Measurements from ENCODE around the gene VRTN. TPM values are rescaled to one million over a fixed set of nuclear protein-coding genes. Genes with fewer than 3 reads are reported as not detected.

Gene VRTN
- total RNA-seq, 4 donors from 2014 or later, result 0.57 TPM; not detected in 3

GRCh38 chr14:74405663-74406062, 57.4 kb downstream of the VRTN start:
- TF ChIP-seq POLR2A (IDR thresholded peaks at IDR 0.05) (no peak), CTCF (IDR thresholded peaks at IDR 0.05) (no peak)
- H3K4me1 ChIP-seq, result peaks cover 0 to 27% (median 12%) of the 10 kb centered on the region in 4 donors
- DNase-seq, result no peak
- H3K27me3 ChIP-seq, result peaks cover 0 to 4% of the 10 kb centered on the region in 2 donors
- no peak overlapping the region for H3K4me3 ChIP-seq
- no peaks in the 10 kb centered on the region for H3K9me3 ChIP-seq
- H3K27ac ChIP-seq, result no peak overlapping the region
- H3K36me3 ChIP-seq, result no peaks in the 10 kb centered on the region

GRCh38 chr14:74407021-74407800, 58.9 kb downstream of the VRTN start:
- no peaks in the 10 kb centered on the region for H3K36me3 ChIP-seq
- H3K4me1 ChIP-seq, result peaks cover 0 to 13% (median 4%) of the 10 kb centered on the region in 4 donors
- H3K4me3 ChIP-seq, result no peak overlapping the region
- TF ChIP-seq POLR2A (IDR thresholded peaks at IDR 0.05), result no peak
- TF ChIP-seq CTCF (IDR thresholded peaks at IDR 0.05), result no peak
- no peaks in the 10 kb centered on the region for H3K27me3 ChIP-seq
- no peak for DNase-seq
- no peak overlapping the region for H3K27ac ChIP-seq
- no peaks in the 10 kb centered on the region for H3K9me3 ChIP-seq

- no peaks in the 10 kb centered on the region for H3K27me3 ChIP-seq
- H3K36me3 ChIP-seq, result no peaks in the 10 kb centered on the region
- H3K4me3 ChIP-seq, result no peak overlapping the region
- peaks cover 0 to 7% (median under 1%) of the 10 kb centered on the region in 4 donors for H3K4me1 ChIP-seq
- no peaks in the 10 kb centered on the region for H3K9me3 ChIP-seq
- TF ChIP-seq CTCF (IDR thresholded peaks at IDR 0.05) (no peak), POLR2A (IDR thresholded peaks at IDR 0.05) (no peak)
- DNase-seq, result no peak
- H3K27ac ChIP-seq, result no peak overlapping the region
These were observed 59.5 kb downstream of the VRTN start for GRCh38 chr14:74407801-74408154.

- H3K4me3 ChIP-seq, result no peak overlapping the region
- H3K27me3 ChIP-seq, result no peaks in the 10 kb centered on the region
- TF ChIP-seq CTCF (IDR thresholded peaks at IDR 0.05), result no peak
- no peak for TF ChIP-seq POLR2A (IDR thresholded peaks at IDR 0.05)
- H3K36me3 ChIP-seq, result no peaks in the 10 kb centered on the region
- H3K9me3 ChIP-seq, result no peaks in the 10 kb centered on the region
- no peak overlapping the region for H3K27ac ChIP-seq
- DNase-seq, result no peak
- no peaks in the 10 kb centered on the region for H3K4me1 ChIP-seq
These were observed 60.6 kb downstream of the VRTN start for GRCh38 chr14:74408870-74409269.

GRCh38 chr14:74409441-74409840, 61.2 kb downstream of the VRTN start:
- no peaks in the 10 kb centered on the region for H3K9me3 ChIP-seq
- H3K27me3 ChIP-seq, result no peaks in the 10 kb centered on the region
- no peak overlapping the region for H3K4me3 ChIP-seq
- H3K27ac ChIP-seq, result no peak overlapping the region
- no peak for DNase-seq
- H3K4me1 ChIP-seq, result no peaks in the 10 kb centered on the region
- H3K36me3 ChIP-seq, result no peaks in the 10 kb centered on the region
- TF ChIP-seq POLR2A (IDR thresholded peaks at IDR 0.05) (no peak), CTCF (IDR thresholded peaks at IDR 0.05) (no peak)

Other genes with a start within 250 kb of the VRTN start
- gene VSX2, start 109.0 kb upstream of the VRTN start, total RNA-seq, result not detected
- gene ABCD4, start 45.5 kb upstream of the VRTN start, total RNA-seq, result 100 to 1,000 TPM in 3 of 4 donors, 10 to 100 TPM in 1; 89.1 to 139 (median 107) TPM
- gene SYNDIG1L, start 77.7 kb downstream of the VRTN start, total RNA-seq, result under 1 TPM in 1 of 4 donors, not detected in 3; 0.27 TPM
- gene NPC2, start 144.8 kb downstream of the VRTN start, total RNA-seq, result 100 to 1,000 TPM; 102 to 208 (median 161) TPM
- 10 to 100 TPM; 11.6 to 18.2 (median 15.8) TPM for gene ISCA2, start 145.3 kb downstream of the VRTN start, total RNA-seq

All from Peyer's patch (tissue), 4 donors.